IPS-11a (cell line): Measurements from ENCODE around the gene CDCA3.
A peak's percentile ranks its signal among the peaks of the same experiment; 100 is the strongest.
"Not testable (repeated sequence)": the region's sequence is repeated elsewhere in the genome, so short reads cannot be mapped to it uniquely, and the experiment has no call there.

Experiments used
- H3K4me3 ChIP-seq: one replicate; pipeline ENCODE4 v1.5.1; 2013; ENCODE audit warnings: low read depth, low read length, control low read depth

Gene CDCA3

DNA sequence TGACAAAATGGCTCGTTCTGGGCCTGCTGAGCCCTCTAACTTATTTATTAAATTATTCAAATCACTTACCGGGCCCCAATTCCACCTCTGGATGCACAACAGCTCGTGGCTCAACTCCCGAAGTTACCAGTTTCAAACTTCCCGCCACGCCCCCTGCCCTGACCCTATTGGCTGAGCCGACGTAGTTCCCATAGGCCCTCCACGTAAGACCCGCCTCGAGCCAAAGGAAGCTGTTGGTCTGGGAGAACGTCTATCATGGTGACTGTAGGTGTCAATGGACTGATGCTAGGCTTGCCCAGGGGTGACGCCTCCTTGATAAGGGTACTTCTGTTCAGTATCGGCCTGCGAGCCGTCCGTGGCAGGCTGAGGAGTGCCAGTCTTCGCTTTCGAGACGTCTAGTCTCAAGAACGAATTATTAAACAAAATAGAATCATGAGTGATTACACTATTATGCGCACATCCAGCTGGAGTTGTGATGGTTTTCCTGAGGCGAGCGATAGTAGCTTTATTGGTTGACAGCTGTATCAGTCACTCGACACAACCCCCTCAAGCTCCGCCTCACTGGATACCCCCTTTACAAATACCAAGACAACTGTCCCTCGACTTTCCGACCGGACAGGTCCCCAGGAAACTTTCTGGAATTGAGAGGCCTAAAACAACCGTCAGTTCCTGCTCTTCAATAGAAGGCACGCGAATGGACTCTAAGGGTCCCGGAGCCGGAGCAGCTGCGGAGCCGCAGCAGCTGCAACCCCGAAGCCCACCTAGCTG lies at the start of gene CDCA3:
CDCA3 (minus strand) TSS at position 134 of the 768 bp plus-strand sequence. CDS start 334 bp downstream, outside the sequence.
- H3K4me3 ChIP-seq: peak within 1 kb of the TSS; percentile 99

- H3K4me3 ChIP-seq: no peak overlapping the region
Observed at GRCh38 chr12:6899837-6900519, 48.9 kb upstream of the CDCA3 start.

DNA sequence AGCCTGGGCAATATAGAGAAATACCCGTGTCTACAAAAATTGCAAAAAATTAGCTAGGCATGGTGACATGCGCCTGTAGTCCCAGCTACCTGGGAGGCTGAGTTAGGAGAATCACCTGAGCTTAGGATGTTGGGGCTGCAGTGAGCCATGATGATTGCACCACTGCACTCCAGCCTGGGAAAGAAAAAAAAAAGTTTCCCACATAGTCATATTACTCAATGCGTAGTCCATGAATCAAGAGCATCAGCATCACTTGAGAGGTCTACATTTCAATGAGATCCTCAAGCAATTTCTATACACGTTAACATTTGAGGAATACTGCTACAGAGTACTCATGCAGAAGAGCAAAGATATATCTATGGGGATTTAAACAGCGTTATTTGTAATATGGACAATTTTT lies 48.3 kb upstream of the CDCA3 start:
- H3K4me3 ChIP-seq: no peak overlapping the region

DNA sequence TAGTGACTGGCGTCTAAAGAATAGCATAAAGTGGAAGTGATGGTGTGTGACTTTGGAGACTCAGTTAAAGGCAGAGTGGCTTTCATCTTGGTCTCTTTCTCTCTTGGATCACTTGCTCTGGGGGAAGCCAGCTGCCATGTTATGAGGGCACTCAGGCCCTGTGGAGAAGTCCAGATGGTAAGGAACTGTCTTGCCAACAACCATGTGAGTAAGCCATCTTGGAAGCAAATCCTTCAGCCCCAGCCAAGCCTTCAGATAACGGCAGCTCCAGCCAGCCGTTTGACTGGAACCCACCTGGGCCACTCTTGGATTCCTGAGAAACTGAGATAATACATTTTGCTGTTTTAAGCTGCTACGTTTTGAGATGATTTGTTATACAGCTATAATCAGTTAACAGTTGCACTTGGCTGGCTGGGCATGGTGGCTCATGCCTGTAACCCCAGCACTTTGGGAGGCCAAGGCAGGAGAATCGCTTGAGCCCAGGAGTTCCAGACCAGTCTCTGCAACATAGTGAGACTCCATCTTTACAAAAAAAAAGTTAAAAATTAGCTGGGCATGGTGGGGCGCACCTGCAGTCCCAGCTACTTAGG lies 45.9 kb upstream of the CDCA3 start:
- H3K4me3 ChIP-seq: no peak overlapping the region

- no peak overlapping the region for H3K4me3 ChIP-seq
Observed at GRCh38 chr12:6894321-6894720, 43.2 kb upstream of the CDCA3 start.

- not testable (repeated sequence) for H3K4me3 ChIP-seq
Observed at GRCh38 chr12:6892683-6893082, 41.6 kb upstream of the CDCA3 start.

DNA sequence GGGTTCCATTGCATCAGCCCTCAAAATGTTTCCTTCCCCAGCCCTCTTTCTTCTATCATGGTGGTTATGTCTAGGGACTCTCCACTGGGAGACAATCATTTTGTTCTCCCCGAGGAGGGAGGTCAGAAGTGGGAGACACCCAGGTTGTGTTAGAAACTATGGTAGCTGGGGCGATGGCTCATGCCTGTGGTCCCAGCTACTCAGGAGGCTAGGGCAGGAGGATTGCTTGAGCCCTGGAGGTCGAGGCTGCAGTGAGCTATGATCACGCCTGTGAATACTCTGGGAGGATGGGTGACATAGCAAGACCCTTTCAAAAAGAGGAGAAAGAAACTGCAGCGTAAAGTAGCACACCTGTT lies 40.5 kb upstream of the CDCA3 start:
- H3K4me3 ChIP-seq: peak overlapping the region; percentile 24

DNA sequence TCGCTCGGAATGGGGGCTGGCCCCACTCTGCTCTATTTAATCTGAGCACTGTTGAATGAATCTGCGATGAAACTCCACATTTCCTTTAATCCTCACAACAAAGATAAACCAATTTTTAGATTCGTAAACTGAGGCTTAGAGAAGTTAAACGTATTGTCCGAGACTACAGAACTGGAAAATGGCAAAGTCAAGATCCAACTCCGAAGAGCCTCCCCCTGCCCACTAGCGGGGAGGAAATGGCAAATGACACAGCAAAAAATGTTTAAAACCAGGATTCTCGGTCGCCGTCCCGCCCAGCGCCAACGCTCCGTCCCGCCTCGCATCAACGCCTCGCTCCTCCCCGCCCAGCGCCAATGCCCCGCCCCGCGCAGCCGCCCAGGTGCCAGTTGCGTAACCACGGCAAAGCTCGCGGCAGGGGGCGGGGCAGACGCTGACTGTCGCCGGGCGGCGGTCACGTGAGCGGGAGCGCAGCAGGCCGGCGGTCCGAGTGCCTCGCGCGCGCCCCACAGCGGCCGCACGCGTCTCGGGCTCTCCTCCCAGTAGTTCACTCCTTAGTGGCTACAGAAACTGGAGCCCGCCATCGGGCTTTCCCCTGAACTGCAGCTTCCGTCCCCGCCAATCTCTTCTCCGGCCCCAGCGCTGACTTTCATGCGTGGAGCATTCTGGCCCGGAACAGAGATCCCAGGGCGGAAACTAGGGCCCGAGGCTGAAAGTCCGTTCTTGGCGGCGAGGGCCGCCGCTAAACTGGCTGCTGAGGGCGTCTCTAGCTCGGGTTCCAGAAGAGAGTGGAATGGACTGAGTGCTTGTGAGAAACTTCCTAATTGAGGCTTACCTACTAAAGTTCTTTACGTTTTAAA lies 39.9 kb upstream of the CDCA3 start:
- H3K4me3 ChIP-seq: peak overlapping the region; percentile 24

GRCh38 chr12:6889775-6890573 lies 38.9 kb upstream of the CDCA3 start:
- not testable (repeated sequence) for H3K4me3 ChIP-seq

- H3K4me3 ChIP-seq: not testable (repeated sequence)
Observed at GRCh38 chr12:6888794-6889193, 37.7 kb upstream of the CDCA3 start.

GRCh38 chr12:6888360-6888759 lies 37.3 kb upstream of the CDCA3 start:
- H3K4me3 ChIP-seq: no peak overlapping the region

GRCh38 chr12:6887460-6887859 lies 36.4 kb upstream of the CDCA3 start:
- no peak overlapping the region for H3K4me3 ChIP-seq

GRCh38 chr12:6886206-6886999 lies 35.3 kb upstream of the CDCA3 start:
- H3K4me3 ChIP-seq: not testable (repeated sequence)

DNA sequence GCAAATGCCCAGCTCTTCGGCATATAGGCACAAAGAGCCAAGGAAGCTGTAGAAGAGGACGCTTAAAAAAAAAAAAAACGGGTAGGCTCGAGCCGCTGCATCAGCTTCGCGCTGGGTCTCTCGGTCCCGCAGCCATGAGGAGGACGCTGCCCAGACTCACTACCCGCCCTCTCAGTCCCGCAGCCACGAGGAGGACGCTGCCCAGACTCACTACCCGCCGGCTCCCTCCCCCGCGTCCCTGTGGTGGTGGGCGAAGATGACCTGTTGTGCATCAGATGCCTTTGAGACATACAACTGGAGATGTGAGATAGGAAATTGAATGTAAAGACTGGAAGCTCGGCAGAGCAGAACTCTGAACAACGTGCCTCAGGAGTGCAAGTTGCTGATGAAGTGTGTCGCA lies 33.5 kb upstream of the CDCA3 start:
- no peak overlapping the region for H3K4me3 ChIP-seq

GRCh38 chr12:6883683-6884082 lies 32.6 kb upstream of the CDCA3 start:
- H3K4me3 ChIP-seq: no peak overlapping the region

DNA sequence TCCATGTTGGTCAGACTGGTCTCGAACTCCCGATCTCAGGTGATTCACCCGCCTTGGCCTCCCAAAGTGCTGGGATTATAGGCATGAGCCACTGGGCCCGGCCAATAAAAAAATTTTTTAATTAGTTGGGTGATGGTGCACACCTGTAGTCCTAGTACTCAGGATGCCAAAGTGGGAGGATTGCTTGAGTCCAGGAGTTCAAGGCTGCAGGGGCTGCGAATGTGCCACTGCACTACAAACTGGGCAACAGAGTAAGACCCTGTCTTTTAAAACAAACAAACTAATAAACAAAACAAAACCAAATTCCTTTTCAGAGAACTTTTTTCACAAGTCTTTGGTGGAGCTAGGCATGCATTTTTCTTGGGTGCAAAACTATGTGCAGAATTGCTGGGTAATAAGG lies 32.2 kb upstream of the CDCA3 start:
- H3K4me3 ChIP-seq: no peak overlapping the region

DNA sequence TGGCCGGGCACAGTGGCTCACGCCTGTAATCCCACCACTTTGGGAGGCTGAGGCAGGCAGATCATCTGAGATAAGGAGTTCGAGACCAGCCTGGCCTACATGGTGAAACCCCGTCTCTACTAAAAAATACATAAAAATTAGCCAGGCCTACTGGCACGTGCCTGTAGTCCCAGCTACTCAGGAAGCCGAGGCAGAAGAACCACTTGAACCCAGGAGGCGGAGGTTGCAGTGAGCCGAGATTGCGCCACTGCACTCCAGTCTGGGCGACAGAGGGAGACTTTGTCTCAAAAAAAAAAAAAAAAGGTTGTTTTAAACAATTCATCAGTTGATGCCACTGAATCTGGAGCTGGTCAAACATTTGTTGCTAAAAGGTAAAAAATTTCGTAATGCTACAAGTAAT lies 28.7 kb upstream of the CDCA3 start:
- not testable (repeated sequence) for H3K4me3 ChIP-seq

- H3K4me3 ChIP-seq: peak overlapping the region; percentile 39
Observed at GRCh38 chr12:6874015-6874368, 22.9 kb upstream of the CDCA3 start.

GRCh38 chr12:6873094-6874014 lies 22.3 kb upstream of the CDCA3 start, which contains the start of gene SPSB2:
Gene SPSB2 (minus strand): TSS chr12:6873303. CDS start chr12:6872901, 402 bp downstream.
- peak within 1 kb of the TSS; percentile 77 for H3K4me3 ChIP-seq
